ENCODE measurements around the gene CRACDL.

- TF ChIP-seq REST (IDR thresholded peaks at IDR 0.05; ENCODE audit: low read depth, low read length) (no peak), RAD21 (IDR thresholded peaks at IDR 0.05; ENCODE audit: low read length) (no peak), CTCF (IDR thresholded peaks at IDR 0.05) (no peak), MXI1 (IDR thresholded peaks at IDR 0.05; ENCODE audit: low read depth, low read length) (no peak), POLR2AphosphoS5 (IDR thresholded peaks at IDR 0.05; ENCODE audit: low read depth, low read length) (no peak), NFIC (IDR thresholded peaks at IDR 0.05; ENCODE audit: borderline replicate concordance) (no peak), MAX (IDR thresholded peaks at IDR 0.05; ENCODE audit: low read depth) (no peak), JUND (IDR thresholded peaks at IDR 0.05) (no peak), CHD2 (IDR thresholded peaks at IDR 0.05; ENCODE audit: low read length, partially characterized antibody) (no peak), ELF1 (IDR thresholded peaks at IDR 0.05) (no peak), RXRA (IDR thresholded peaks at IDR 0.05; ENCODE audit: borderline replicate concordance, low read depth) (no peak)
Observed at GRCh38 chr2:98900721-98901120, 35.3 kb downstream of the CRACDL start.

Measured in SK-N-SH (cell line).